HG03280 (cell line): Measurements from ENCODE around the gene ENTREP3.
"Not testable (repeated sequence)": the region's sequence is repeated elsewhere in the genome, so short reads cannot be mapped to it uniquely, and the experiment has no call there.

Experiments
- ATAC-seq: cut with Tn5 transposase; IDR thresholded peaks from one replicate; pipeline ENCODE4 v1.9.1; 2021; ENCODE audit warnings: mild to moderate bottlenecking, moderate library complexity; ENCODE audit not compliant: unreplicated experiment

Gene ENTREP3

GRCh38 chr1:155251566-155251965 lies 3.7 kb downstream of the ENTREP3 start:
- no peak for ATAC-seq

- ATAC-seq = peak; percentile 83
Measured at GRCh38 chr1:155250633-155251449, 4.4 kb downstream of the ENTREP3 start.

- peak; percentile 4 for ATAC-seq
Measured at GRCh38 chr1:155250246-155250632, 5.0 kb downstream of the ENTREP3 start.

- no peak for ATAC-seq
Measured at GRCh38 chr1:155247667-155248553, 7.4 kb downstream of the ENTREP3 start.

- ATAC-seq = not testable (repeated sequence)
Measured at GRCh38 chr1:155246796-155247195, 8.5 kb downstream of the ENTREP3 start.

- no peak for ATAC-seq
Measured at GRCh38 chr1:155245163-155245524, 10.1 kb downstream of the ENTREP3 start.

GRCh38 chr1:155244368-155245162 lies 10.7 kb downstream of the ENTREP3 start:
- ATAC-seq = peak; percentile 87

- ATAC-seq = no peak
Measured at GRCh38 chr1:155242805-155243358, 12.4 kb downstream of the ENTREP3 start.

GRCh38 chr1:155241841-155242264 lies 13.4 kb downstream of the ENTREP3 start:
- no peak for ATAC-seq

GRCh38 chr1:155241069-155241679 lies 14.1 kb downstream of the ENTREP3 start:
- no peak for ATAC-seq

- ATAC-seq = no peak
Measured at GRCh38 chr1:155236451-155236850, 18.8 kb downstream of the ENTREP3 start.

GRCh38 chr1:155235375-155235774 lies 19.9 kb downstream of the ENTREP3 start:
- ATAC-seq = not testable (repeated sequence)

- ATAC-seq = not testable (repeated sequence)
Measured at GRCh38 chr1:155233502-155233901, 21.8 kb downstream of the ENTREP3 start.

GRCh38 chr1:155232001-155232978 lies 23.0 kb downstream of the ENTREP3 start:
- not testable (repeated sequence) for ATAC-seq

GRCh38 chr1:155231302-155231701 lies 24.0 kb downstream of the ENTREP3 start:
- ATAC-seq = not testable (repeated sequence)

GRCh38 chr1:155228096-155228427 lies 27.2 kb downstream of the ENTREP3 start:
- ATAC-seq = no peak

GRCh38 chr1:155227261-155228095 lies 27.8 kb downstream of the ENTREP3 start:
- peak; percentile 93 for ATAC-seq

- no peak for ATAC-seq
Measured at GRCh38 chr1:155226910-155227260, 28.4 kb downstream of the ENTREP3 start.
